Hepatocyte (in vitro differentiated cells): ENCODE data around the gene TMEM51. TPM values are rescaled to one million over a fixed set of nuclear protein-coding genes. Genes with fewer than 3 reads are reported as not detected.

Experiments used
- DNase-seq: peaks from one replicate; pipeline ENCODE4 v3.0.0-alpha.2; 2016; ENCODE audit warnings: low spot score
- H2AFZ ChIP-seq: fragments of 200-600 bp; sonication (generic); 2 replicates; pipeline ENCODE4 v1.6.0; 2016; ENCODE audit warnings: antibody characterized with exemption, mild to moderate bottlenecking
- H3K27ac ChIP-seq: fragments of 200-600 bp; sonication (generic); 2 replicates; pipeline ENCODE4 v1.5.1; 2016; ENCODE audit warnings: mild to moderate bottlenecking
- H3K27me3 ChIP-seq: fragments of 200-600 bp; sonication (generic); 2 replicates; pipeline ENCODE4 v1.6.1; 2016
- H3K36me3 ChIP-seq: fragments of 200-600 bp; sonication (generic); replicated peaks from 2 replicates; pipeline ENCODE4 v1.5.1; 2016; ENCODE audit warnings: low read depth; ENCODE audit not compliant: insufficient read depth
- H3K4me1 ChIP-seq: fragments of 200-600 bp; sonication (generic); 2 replicates; pipeline ENCODE4 v1.5.1; 2016; ENCODE audit warnings: mild to moderate bottlenecking, moderate library complexity; ENCODE audit not compliant: insufficient read depth
- H3K4me2 ChIP-seq: fragments of 200-600 bp; sonication (generic); 2 replicates; pipeline ENCODE4 v1.6.0; 2016
- H3K4me3 ChIP-seq: fragments of 200-600 bp; sonication (generic); 2 replicates; pipeline ENCODE4 v1.5.1; 2016; ENCODE audit warnings: mild to moderate bottlenecking
- H3K79me2 ChIP-seq: fragments of 200-600 bp; sonication (generic); 2 replicates; pipeline ENCODE4 v1.6.0; 2017; ENCODE audit warnings: mild to moderate bottlenecking
- H3K9me2 ChIP-seq: fragments of 200-600 bp; sonication (generic); replicated peaks from 2 replicates; pipeline ENCODE4 v1.6.0; 2017; ENCODE audit warnings: mild to moderate bottlenecking; ENCODE audit not compliant: insufficient read depth
- H3K9me3 ChIP-seq: fragments of 200-600 bp; sonication (generic); 2 replicates; pipeline ENCODE4 v1.5.1; 2016; ENCODE audit warnings: low read depth, mild to moderate bottlenecking
- H4K20me1 ChIP-seq: fragments of 200-600 bp; sonication (generic); 2 replicates; pipeline ENCODE4 v1.6.0; 2016; ENCODE audit warnings: mild to moderate bottlenecking; ENCODE audit not compliant: insufficient read depth, poor library complexity, severe bottlenecking
- CTCF ChIP-seq: fragments of 200-600 bp; sonication (generic); IDR thresholded peaks from 2 replicates; pipeline ENCODE4 v1.5.1; 2016; ENCODE audit warnings: antibody characterized with exemption, mild to moderate bottlenecking; ENCODE audit not compliant: poor library complexity
- EZH2 ChIP-seq: fragments of 200-600 bp; sonication (generic); IDR thresholded peaks from 2 replicates; pipeline ENCODE4 v1.6.1; 2016; ENCODE audit warnings: antibody characterized with exemption, mild to moderate bottlenecking, borderline replicate concordance
- EZH2phosphoT487 ChIP-seq: fragments of 200-600 bp; sonication (generic); IDR thresholded peaks from one replicate; pipeline ENCODE4 v1.6.1; 2018; ENCODE audit warnings: antibody characterized with exemption, mild to moderate bottlenecking, low read depth, moderate library complexity; ENCODE audit not compliant: unreplicated experiment, severe bottlenecking
- WGBS: methylation state at CpG from one replicate; pipeline ENCODE4 v1.1.6; 2016; ENCODE audit warnings: low lambda C conversion rate; ENCODE audit errors: missing lambda C conversion rate; 5-methylcytosine and 5-hydroxymethylcytosine counted together
- polyA plus RNA-seq: library from polyadenylated mRNA; unstranded; fragments of >200 nt; fragmentation: Nextera tagmentation; extraction: Ambion mirVana; gene quantifications from 2 replicates; pipeline ENCODE4 v1.2.1, GENCODE V29; 2016
- total RNA-seq: library from RNA; depleted of rRNA; stranded (reverse); fragments of >200 nt; gene quantifications from 2 replicates; pipeline ENCODE4 v1.2.3, GENCODE V29; 2014

Gene TMEM51
- total and polyA plus RNA-seq, 2 experiments from 2014 or later, result 23.4 to 24.0 TPM

DNA sequence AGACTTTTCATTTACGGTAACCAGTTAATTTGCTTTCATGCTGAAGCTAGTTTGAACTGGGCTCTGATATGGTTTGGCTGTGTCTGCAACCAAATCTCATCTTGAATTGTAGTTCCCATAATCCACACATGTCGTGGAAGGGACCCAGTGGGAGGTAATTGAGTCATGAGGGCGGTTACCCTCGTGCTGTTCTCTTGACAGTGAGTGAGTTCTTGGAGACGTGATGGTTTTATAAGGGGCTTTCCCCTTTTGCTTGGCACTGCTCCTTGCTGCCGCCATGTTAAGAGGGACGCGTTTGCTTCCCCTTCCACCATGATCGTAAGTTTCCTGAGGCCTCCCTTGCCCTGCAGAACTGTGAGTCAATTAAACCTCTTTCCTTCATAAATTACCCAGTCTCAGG lies 83.2 kb downstream of the TMEM51 start:
- DNase-seq, result no peak
- no peaks in the 10 kb centered on the region for H3K79me2 ChIP-seq
- H2AFZ ChIP-seq, result no peak overlapping the region
- TF ChIP-seq CTCF (no peak), EZH2 (no peak), EZH2phosphoT487 (no peak)
- no peaks in the 10 kb centered on the region for H3K27me3 ChIP-seq
- no peaks in the 10 kb centered on the region for H3K9me3 ChIP-seq
- H3K27ac ChIP-seq, result no peak overlapping the region
- no peaks in the 10 kb centered on the region for H3K36me3 ChIP-seq
- H4K20me1 ChIP-seq, result no peaks in the 10 kb centered on the region
- H3K9me2 ChIP-seq, result no peaks in the 10 kb centered on the region
- no peaks in the 10 kb centered on the region for H3K4me1 ChIP-seq
- 90% methylated on average over 9 of the region's 9 CpGs for WGBS
- no peak overlapping the region for H3K4me2 ChIP-seq
- H3K4me3 ChIP-seq, result no peak overlapping the region

DNA sequence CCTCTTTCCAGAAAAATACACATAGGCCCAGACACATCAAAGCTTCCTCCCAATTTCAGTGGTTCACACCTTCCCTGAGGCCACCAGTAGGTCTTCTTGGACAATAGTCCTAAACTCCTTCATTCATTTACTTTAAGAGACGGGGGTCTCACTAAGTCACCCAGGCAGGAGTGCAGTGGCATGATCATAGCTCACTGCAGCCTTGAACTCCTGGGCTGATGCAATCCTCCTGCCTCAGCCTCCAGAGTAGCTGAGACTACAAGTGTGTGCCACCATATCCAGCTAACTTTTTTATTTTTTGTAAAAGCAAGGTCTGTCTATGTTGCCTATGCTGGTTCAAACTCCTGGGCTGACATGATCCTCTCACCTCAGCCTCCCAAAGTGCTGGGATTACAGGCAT lies 85.2 kb downstream of the TMEM51 start:
- DNase-seq, result no peak
- 79% methylated on average over 1 of the region's 1 CpG for WGBS
- TF ChIP-seq CTCF, result no peak
- TF ChIP-seq EZH2phosphoT487, result no peak
- TF ChIP-seq EZH2, result no peak

GRCh38 chr1:15242766-15243165 lies 89.2 kb downstream of the TMEM51 start:
- H3K4me2 ChIP-seq, result no peak overlapping the region
- no peak overlapping the region for H3K27ac ChIP-seq
- peaks cover 13% of the 10 kb centered on the region for H3K4me1 ChIP-seq
- no peaks in the 10 kb centered on the region for H3K36me3 ChIP-seq
- WGBS, result 91% methylated on average over 7 of the region's 7 CpGs
- no peak for DNase-seq
- H3K27me3 ChIP-seq, result no peaks in the 10 kb centered on the region
- H3K9me2 ChIP-seq, result no peaks in the 10 kb centered on the region
- H3K9me3 ChIP-seq, result no peaks in the 10 kb centered on the region
- no peak overlapping the region for H2AFZ ChIP-seq
- H3K79me2 ChIP-seq, result no peaks in the 10 kb centered on the region
- no peaks in the 10 kb centered on the region for H4K20me1 ChIP-seq
- TF ChIP-seq EZH2, result no peak
- no peak for TF ChIP-seq CTCF
- no peak for TF ChIP-seq EZH2phosphoT487
- H3K4me3 ChIP-seq, result no peak overlapping the region

More for the DNA sequence above, 85.2 kb downstream of the TMEM51 start:
- H4K20me1 ChIP-seq, result no peaks in the 10 kb centered on the region
- H3K27ac ChIP-seq, result no peak overlapping the region
- H3K4me1 ChIP-seq, result no peaks in the 10 kb centered on the region
- H3K36me3 ChIP-seq, result no peaks in the 10 kb centered on the region
- H3K27me3 ChIP-seq, result no peaks in the 10 kb centered on the region
- H3K9me3 ChIP-seq, result no peaks in the 10 kb centered on the region
- no peak overlapping the region for H2AFZ ChIP-seq
- no peaks in the 10 kb centered on the region for H3K79me2 ChIP-seq
- H3K9me2 ChIP-seq, result no peaks in the 10 kb centered on the region
- no peak overlapping the region for H3K4me2 ChIP-seq
- no peak overlapping the region for H3K4me3 ChIP-seq
